Right hindlimb (tissue), 1 donor: ENCODE data around the gene LEMD1.
"Not testable (repeated sequence)": the region's sequence is repeated elsewhere in the genome, so short reads cannot be mapped to it uniquely, and the experiment has no call there.

ENCODE experiments used
- DNase-seq: peaks from one replicate; pipeline ENCODE4 v3.0.0-alpha.2; 2018

The LEMD1 gene

DNA sequence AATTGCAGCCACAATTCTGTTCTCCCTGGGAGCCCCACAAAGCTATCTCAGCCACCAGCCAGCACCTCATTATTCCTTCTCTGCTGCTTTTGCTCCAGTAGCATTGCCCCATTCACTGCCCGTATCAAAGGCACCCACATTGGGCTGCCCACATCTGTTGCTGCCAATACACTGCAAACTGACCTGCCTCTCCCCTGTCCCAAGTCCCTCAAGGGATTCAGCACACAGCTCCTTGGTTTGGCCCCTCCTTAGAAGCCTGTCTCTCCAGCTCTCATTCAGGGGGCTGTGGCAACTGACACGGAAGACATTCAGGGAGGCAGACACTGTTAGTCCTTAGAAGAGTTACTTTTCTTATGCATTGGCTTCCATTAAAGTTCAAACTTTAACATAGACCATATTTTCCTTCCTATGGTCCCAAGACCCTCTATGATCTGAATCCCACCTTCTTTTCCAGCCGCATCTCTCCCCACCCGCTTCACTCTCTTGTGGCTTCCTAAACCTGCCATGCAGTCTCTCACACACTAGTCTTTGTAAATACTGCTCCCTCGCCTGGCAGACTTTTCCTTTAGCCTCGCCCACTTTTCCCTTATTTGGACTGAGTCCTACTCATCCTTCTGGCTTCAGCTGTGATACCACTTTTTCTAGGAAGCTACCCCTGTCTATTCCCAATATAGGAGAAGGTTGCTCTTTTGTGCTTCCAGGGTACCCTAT, 45.9 kb downstream of the LEMD1 start:
- no peak for DNase-seq

DNA sequence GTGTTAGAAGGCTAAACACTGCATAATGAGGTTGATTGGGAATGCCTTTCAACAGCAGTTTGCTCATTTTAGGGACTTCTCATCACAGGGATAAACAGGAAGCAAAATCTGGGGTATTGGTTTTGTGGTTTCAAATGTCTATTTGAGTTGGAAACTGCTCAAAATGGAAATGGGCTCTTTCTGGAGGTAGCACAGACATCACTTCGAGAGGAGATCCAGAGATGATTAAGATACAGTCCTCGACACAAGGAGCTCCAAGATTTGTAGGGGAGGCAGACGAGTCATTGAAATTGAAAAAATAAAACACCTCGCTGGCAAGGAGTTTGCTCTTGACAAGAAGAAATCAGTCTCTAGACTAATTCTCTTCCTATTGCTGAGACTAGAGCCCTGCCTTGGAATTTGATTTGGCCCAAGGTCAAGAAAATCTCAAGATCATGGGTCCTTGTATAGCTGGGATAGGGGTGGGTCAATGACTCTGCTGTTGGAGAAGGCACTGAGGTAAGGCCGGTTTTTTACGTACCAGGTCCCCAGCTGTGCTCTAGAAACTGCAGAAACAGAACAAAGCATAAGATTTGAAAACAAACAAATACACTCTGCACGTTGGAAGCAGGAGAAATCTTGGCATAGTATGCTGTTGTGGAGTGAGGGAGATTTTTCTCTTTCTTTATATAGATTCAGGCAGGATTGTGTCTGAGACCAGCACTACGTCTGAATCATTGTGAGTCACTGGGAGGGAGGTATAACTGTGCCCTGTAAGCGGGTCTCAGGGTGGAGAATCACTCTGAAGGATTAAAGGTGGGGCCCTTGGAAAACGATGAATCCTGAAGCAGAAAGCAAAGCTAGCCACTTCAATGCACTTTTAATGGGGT, 47.4 kb downstream of the LEMD1 start:
- no peak for DNase-seq

DNA sequence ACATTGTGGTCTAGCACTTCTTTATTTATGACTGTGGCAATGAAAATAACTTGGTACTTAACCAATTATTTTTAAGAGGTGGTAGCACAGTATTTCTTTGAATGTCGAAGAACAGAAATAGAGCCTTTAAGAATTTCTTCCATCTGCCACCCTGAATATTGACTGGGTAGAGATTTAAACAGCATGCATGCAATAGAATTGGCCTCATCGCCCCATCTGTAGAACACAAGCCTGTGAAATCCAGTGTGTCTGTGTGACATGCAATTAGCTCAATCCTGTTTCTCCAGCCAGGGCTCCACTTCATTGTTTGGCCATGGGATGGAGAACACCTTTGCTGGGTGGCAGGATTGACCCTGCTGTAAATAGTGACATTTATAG, 48.1 kb downstream of the LEMD1 start:
- DNase-seq = no peak

DNA sequence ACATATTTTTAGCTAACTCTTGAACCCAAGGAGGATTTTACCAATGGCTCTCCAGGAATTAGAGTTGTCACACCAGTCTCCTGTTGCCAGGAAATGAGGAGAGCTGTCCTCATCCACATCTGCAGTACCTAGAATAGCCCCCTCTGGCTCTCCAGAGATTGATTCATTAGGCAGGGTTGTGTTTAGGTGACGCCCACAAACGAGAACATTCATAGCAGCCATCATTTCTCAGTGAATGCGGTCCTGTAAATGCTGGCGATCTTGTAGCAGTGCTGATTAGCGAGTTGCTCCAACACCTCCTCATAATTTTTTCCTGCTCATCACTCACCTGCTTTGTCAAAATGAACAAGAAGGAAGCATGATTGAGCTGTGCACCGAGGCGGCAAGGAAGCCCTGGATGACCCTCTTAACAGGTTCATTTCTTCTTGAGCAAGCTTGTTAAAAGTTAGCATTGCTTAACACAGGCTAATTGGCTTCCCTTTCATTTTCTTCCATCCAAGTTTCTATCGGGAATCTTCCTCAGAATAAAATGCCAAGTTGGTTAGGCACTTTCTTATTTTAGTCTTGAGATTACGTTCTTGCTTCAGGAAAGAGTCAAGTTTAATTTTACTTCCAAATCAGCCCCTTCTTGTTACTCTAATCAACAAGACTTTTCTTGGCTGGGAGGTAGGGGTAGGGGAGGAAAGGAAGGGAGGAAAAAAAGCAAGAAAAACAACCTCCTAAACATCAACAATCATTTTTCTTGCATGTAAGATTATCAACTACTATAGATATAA, 48.6 kb downstream of the LEMD1 start:
- DNase-seq = no peak

DNA sequence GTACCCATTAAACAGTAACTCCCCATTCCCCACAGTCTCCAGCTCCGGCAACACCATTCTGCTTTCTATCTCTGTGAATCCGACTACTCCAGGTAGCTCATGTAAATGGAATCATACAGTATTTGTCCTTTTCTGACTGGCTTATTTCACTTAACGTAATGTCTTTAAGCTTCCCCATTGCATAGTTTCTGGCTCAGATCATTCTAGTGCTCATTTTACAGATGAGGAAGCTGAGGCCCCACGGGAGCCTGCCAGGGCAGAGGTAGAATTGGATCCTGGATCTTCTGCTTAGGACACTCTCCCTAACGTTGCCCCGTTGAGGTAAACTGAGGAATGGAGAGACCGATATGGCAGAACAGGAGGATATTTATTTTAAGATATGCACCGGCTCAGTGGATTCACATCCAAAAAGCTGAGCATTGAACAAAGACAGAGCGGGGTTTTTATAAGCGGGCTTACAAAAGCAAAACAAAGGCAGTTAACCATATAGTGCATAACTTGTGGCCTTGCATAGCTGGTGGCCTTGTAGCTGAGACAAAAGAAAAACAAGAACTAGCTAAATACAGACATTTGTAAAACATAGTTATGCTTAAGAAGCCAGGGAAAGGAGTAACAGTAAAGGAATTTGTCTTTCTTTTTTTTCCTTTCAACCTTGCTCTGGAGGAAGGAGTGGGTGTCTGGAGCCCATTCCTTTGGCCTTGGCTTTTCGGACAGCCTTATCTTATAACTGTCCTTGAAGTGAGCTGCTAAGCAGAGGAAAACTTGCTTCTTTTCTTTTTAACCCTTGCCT, 49.8 kb downstream of the LEMD1 start:
- DNase-seq = no peak

DNA sequence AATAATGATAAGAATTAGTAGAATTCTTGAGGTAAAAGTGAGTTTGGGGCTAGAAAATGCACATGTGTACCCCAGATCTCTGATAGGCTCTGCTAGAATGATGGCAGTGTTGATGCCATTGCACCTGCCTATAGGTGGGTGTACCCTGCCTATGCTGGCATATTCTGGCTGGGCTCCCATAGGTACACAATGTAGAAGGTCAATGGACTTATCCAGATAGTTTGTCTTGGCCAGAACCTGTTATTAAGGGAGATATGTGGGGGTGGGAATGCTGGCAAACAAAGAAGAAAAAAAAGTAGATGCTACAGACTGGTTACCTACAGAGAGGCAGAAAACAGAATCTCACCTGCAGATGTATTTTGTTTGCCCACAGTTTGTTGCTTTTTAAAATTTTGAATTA, 51.1 kb downstream of the LEMD1 start:
- no peak for DNase-seq

DNA sequence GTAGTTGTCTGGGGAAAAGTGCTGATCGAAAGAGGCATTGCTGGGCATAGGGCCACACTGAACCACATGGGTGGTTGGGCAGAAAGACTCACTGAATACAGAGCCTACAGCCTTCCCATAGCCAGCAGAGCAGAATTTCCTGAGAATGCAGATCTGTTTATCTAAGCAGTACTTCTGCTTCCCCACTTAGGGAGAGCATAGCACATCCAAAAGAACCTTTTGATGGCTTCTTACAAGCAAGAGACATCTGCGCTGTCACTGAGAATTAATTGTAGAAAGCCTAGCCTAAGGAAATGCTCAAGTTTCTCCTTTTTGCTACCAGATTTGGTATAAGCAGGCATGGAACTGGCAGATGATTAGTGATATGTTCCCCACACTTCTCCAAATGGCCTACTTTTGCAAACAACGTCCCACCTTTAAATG, 52.1 kb downstream of the LEMD1 start:
- no peak for DNase-seq

DNA sequence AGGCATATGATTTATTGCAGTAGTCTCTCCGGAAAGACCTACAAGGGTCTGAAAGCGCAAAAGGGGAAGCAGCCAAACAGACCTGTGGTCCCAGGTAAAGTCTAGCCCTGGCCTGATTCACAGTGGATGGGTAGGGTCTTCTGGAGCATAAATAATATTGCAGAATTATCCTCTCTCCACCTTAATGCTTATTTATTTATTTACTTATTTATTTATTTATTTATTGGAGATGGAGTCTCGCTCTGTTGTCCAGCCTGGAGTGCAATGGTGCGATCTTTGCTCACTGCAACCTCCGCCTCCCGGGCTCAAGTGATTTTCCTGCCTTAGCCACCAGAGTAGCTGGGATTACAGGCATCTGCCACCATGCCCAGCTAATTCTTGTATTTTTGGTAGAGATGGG, 53.4 kb downstream of the LEMD1 start:
- DNase-seq = no peak

DNA sequence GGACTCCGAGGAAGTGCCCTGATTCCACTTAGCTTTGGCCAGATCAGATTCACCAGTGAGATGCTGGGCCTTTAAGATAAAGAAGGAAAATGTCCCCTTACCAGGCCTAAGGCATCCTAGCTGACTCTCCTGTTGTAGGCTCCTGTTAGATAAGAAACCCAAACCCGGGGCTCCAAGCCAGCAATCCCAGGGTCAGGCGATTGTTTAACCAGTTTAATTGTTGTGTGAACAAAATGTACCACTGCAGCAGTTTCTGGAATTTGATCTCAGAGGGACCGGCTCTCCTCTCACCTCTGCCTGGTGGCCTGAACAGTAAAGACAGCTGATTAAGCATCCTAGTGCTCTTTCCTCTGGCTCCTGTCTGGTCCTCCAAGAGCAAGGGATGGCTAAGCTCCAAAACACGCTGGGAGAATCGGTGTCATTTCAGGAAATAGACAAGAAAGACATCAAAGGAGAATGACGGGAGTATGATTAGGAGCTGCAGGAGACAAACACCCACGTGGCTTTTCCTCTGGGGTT, 55.9 kb downstream of the LEMD1 start:
- no peak for DNase-seq

DNA sequence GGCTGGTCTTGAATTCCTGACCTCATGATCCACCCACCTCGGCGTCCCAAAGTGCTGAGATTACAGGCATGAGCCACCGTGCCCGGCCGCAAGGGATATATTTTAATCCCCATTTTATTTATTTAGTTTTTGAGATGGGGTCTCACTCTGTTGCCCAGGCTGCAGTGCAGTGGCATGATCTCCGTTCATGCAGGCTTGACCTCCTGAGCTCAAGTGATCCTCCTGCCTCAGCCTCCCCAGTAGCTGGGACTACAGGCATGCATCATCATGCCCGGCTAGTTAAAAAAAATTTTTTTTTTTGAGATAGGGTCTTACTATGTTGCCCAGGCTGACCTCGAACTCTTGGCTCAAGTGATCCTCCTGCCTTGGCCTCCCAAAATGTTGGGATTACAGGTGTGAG, 56.8 kb downstream of the LEMD1 start:
- DNase-seq = not testable (repeated sequence)

DNA sequence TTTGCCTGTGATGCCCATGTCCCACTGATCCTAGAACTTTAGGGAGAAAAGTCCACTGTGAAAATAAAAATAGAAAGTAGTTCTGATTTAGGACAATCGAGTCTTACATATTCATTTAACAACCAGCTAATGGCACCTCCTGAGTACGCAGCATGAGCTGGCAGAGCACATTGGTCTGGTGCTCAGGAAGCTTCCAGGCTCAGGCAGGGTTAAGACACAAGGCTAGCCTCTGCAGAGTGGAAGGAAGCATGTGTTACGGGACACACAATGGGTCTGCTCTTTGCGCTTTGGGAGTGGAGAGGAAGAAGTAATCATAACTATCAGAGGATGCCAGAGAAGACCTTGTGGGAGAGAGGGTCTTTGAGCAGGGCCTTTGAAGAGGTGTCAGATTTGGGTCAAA, 61.0 kb downstream of the LEMD1 start:
- DNase-seq = no peak

DNA sequence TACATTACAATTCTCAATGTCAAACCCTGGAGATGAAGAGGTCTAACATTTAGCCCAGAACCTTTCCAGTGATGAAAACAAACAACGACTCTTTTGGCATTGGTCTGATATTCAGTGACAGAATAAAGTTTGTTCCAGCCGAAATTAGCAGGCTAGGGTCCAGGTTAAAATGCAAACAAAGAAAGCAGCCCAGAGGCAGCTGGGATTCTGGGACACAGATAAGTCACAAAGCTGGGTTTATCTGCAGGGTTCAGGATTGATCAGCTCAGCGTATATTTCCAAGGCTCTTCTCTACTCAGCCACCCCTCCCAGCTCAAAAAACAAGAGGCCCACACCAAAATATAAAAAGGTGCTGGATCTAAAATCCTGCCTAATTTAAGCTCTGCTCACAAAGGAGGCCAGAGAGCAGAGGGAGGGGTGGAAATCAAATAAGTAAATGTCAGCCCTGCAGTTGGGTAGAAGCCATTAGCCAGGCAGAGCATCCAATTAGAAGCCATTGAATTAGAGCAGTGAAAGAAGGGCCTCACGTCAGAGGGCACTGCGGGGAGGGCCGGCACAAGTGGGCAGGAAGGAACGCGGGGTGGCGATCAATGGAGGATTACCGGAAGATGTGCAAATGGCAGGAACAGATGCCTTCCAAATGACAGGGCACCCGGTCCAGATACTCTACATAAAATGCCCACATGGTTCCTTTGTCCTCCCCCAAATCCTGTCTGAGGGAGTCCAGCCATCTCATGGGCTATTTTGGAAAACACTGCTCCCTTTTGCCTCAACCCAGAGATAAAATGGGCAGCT, 61.9 kb downstream of the LEMD1 start:
- DNase-seq = no peak

DNA sequence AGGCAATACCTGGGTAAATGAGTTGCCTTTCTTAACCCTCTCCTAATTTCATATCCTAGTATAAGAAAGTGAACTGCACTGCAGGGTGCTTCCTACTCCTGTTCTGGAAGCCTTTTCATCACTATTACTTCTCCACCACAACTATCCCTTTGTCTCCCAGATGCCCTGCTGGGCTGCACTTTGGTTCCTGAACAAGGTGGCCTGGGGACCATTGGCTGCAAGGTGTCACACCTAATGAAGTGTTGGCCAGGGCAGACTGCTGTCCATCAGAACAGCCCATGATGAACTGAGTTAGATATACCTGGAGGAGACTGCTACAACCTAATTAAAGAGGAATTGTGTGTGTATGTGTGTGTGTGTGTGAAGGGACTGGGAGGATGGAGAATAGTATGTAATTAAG, 63.3 kb downstream of the LEMD1 start:
- DNase-seq = no peak

DNA sequence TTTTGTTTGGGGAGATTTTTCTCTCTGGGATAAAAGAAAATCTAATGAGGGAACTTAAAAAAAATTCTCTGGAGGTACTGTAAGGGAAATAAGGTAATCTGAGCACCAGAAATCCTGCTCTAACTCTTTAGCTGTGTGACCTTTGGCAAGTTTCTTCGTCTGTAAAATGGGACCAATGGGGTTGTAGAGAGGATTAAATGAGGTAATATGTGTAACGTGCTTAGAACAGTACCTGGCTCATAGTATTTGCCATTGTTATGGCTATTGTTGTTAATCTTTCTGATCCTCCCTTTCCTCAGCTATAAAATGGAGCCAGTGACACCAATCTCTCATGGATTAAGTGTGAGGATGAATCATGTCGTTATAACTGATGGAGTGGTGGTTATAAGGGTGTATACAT, 64.3 kb downstream of the LEMD1 start:
- no peak for DNase-seq

DNA sequence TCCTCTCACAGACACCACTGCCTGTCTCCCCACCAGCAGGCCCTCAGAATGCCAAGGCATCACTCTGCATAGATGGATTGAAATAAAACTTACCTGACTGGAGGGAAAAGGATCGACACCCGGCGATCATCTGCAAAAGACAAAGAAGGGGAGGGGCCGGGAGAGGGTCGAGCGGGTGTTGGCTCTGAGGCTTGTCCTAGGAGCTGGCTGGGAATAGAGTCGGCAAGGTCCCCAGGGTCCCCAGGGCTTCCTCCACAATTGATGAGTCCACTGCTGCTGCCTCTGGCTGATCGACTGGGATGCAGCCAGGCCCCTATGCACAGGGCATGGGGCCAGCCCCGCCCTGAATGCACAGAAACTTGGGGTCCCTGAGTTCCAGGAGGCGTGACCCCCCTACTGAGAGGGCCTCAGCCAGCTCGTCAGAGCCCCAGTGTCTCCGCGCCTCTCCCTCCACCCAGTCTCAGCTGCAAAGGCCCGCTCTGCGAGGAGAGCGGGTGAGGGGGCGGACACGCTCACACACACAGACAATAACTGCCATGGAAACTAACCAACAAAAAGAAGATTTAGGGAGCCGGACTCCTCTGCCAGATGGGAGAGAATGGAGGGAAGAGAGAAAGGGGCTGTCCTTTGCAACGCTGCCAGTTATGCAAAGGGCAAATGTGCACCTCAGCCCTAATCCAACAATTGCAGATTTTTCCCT, 65.3 kb downstream of the LEMD1 start, which contains the start of gene KLHDC8A:
Gene KLHDC8A, minus strand, starts transcription at position 483 of the 700 bp plus-strand sequence. CDS start 13,318 bp downstream, outside the sequence.
- DNase-seq = peak; percentile 81

DNA sequence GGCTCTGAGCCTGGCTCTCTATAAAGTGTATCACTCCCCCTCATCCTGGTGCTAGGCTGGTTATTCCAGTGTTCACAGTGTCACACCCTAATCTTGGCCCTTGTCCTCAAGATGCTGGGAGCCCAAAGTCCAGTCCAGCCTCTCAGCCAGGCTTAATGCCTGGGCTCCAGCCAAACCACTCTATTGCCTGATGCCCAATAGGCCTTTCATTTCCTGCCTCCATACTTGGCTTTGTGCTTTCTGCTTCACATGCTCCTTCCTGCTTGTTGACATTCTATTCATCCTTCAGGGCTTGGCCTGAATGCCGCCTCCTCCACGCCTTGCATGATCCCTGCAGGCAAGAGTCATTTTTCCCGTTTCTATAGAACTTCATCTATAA, 66.8 kb downstream of the LEMD1 start:
- DNase-seq = no peak

DNA sequence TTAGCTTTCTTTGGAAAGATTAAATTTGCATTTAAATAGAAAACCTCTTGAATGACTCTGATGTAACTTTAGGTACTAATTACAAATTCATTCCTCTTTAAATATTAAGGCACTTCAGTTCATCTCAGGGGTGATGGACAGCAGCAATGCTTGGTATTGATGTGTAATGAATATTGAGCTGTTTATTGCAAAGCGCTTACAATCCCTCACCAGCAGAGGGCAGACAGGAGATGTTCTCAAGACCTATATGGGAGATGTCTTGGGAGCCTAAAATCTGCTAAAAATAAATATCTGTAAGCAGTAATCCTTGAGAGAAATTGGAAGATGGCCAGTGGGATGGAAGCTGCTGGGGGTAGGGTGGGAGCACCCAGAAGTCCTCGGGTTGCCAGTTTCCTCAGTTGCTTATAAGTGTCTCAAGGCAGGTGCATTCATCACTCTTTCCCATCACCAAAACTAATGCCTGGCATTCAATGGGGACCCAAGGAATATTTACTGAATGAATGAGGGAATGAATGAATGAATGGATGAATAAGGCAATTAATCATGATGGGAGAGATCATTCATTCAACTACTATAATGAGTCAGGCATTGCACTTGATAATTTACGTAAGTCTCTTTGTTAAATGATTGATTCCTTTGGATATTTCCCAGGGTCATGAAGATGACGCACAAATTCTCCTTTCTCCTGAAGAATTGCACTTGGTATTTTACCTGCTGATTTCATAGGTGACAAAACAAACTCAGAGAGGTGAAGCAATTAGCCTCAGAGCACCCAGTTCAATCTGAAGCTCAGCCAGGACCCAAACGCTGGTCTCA, 67.4 kb downstream of the LEMD1 start:
- peak; percentile 63 for DNase-seq

DNA sequence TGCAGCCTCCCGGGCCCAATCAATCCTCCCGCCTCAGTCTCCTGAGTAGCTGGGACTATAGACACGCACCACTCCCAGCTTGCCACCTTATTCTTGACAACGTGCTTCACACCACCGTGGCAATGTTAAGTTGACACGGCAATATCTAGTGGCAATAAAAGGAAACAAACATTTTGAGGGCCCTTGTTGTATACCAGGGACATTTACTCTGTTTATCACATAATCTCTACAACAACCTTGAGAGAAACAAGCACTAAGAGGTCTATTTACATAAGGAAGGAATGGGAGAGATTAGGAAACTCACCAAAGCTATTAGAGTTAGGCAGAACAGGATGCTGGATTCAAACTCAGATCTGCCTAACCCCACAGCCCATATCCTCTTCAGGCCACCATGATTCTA, 68.2 kb downstream of the LEMD1 start:
- DNase-seq = no peak

DNA sequence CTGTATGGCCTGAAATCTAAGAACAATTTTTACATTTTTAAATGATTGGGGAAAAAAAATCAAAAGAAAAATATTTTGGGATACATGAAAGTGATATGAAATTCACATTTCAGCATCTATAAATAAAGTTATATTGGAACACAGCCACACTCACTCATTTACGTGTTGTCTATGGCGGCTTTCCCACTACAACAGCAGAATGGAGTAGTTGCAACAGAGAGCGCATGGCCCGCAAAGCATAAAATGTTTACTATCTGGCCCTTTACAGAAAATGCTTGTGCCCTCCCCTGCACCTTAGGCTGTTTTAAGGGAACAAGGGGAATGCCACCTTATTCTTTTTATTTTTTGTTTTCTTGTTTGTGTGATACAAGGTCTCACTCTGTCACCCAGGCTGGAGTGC, 68.7 kb downstream of the LEMD1 start:
- no peak for DNase-seq
